GM15510 (cell line): ENCODE measurements around the gene CROCC.

ENCODE experiments used
- POLR2A ChIP-seq: IDR thresholded peaks from 3 replicates; pipeline ENCODE4 v1.6.1; 2011; ENCODE audit warnings: borderline replicate concordance; ENCODE audit not compliant: insufficient read length; ENCODE audit errors: extremely low read depth

The CROCC gene

DNA sequence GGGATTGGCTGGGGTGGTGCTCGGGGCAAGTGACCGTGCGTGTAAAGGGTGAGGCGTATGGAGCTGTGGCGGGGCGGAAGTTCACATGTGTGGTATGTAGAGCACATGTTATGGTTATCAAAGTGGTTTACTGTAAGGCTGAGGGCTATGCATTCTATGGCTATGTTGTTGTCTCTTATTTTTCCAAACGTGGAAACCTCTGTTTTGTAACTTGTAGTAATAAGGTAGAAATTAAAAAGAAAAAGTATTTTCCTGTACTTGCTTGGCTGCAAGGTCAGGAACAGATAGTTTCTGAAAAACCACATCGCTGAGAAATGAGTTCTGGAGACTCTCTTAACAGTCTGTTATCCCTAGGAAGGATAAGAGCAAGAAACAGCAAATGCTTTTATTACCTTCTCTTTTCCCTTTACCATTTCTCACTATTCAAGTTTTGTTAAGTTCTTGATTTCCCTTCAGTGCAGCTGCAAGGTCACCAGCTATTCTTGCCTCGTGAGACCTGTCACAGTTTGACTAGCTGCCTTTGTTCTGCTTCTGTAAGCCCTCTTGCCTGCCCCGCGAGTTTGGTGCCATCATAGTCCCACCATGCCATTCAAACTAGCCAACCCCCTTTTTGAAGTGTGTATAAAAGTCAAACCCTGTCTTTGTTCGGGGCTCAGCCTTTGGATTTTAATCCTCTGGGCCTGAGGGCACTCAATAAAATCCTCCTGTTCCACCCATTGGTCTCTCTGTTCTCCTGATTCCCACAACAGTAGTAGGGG, 16.4 kb upstream of the CROCC start:
- TF ChIP-seq POLR2A = peak; percentile 98

DNA sequence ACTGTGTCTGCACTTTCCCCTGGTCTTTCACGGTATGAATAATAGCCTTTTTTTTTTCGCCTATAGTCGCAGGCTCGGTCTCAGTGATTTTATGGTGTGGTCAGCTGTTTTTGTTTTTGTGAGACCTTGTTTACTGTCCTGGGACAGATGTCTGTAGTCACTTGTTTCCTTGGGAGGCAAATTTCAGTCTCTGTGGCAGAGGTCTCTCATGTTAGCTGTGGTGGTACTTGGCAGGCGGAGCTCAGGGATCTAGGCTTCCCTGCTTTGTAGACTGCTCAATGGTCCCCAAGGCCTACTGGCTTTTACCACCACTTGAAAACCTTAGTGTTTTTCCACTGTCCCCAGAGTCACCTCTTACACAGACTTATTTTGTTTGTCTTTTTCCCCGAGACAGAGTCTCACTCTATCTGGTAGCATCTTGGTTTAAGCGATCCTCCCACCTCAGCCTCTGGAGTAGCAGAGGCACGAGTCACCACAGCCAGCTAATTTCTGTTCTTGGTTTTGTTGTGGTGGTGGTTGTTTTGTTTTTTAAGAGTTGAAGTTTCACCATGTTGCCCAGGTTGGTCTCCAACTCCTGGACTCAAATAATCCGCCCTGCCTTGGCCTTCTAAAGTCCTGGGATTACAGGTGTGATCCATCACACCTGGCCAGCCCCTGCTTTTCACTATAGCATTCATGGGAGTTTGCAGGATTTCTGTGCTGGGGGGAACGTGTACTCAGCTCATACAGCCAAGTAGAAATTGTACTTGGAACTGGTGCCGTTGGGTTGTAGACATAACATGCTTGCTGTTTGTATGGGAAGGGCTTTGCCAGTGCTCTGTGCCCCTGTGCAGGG, 15.6 kb upstream of the CROCC start:
- no peak for TF ChIP-seq POLR2A

DNA sequence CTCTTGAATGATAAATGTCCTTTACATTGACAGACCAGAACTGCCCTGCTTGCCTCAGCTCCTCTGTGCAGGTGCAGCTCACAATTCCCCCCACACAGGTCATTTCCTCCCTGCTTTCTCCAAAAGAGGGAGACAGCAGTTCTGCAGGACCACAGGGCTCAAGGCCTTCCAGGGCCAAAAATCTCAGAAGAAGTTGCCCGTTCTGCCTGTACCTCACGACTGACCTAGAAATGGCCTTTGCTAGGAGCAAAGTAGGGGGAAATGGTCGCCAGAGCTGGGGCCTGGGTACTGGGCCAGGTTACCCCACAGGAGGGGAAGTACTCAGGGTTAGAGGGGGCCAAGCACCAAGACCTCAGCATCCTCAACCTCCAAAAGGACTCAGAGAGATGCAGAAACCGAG, 14.9 kb upstream of the CROCC start:
- TF ChIP-seq POLR2A = no peak

DNA sequence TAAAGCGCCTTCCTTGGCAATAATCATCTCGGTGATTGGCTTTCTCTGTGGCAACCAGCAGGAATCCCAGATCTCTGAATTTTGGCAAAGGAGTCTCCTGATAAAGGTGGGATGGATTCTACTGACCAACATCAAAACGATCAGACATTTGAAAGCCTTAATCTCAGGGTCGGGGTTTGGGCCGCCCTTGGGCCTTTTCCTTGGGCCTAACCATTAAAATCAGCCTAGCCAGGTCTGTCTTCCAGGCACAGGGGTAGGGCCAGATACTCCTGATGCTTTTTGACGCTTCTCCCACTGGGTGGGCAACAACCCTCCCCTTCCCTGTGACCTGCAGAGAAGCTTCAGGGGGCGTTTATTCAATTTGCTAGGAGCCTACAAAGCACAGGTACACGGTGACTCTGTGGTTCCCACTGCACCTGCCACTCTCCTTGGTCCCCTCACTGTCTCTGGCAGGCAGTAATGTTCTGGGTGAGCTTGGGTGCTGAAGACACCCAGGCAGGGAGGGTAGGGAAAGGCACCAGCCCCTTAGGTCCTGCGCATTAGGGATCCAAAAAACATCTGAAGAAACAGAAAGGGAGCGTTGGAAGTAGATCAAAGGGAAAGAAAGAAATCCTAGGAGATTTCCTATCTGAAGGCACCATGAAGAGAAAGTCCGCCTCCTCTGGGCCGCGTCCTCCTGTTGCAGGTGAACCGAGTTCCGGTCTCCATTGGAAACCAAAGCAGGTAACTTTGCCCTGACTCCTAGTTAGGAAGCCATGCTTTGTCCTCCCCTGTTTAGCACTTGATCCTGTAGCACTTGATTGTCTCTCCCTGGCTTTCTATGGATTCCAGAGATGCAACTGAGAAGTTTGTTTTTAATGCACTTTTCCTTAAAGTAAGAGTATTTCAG, 13.6 kb upstream of the CROCC start:
- TF ChIP-seq POLR2A = no peak

DNA sequence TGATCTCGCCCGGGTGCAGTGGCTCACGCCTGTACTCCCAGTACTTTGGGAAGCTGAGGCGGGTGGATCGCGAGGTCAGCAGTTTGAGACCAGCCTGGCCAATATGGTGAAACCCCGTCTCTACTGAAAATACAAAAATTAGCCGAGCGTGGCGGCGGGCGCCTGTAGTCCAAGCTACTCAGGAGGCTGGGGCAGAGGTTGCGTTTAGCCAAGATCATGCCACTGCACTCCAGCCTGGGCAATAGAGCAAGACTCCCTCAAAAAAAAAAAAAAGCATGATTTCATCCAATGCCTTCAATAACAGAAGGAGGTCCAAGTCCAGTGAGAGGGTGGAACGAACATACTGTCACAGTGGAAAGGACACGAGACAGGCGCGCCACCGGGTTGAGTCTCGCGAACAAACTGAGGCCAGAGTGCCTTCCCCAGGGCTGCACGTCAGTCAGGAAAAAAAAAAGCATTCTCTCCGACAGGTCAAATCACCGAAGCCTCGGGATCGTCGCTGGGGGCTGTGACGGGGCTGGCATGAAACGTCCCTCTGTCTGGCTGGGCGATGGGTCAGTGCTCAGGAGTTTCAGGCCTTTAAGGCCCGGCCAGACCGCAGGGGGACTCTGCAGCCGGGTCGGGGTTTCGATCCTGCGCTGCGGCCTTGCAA, 8.4 kb upstream of the CROCC start:
- TF ChIP-seq POLR2A = no peak

DNA sequence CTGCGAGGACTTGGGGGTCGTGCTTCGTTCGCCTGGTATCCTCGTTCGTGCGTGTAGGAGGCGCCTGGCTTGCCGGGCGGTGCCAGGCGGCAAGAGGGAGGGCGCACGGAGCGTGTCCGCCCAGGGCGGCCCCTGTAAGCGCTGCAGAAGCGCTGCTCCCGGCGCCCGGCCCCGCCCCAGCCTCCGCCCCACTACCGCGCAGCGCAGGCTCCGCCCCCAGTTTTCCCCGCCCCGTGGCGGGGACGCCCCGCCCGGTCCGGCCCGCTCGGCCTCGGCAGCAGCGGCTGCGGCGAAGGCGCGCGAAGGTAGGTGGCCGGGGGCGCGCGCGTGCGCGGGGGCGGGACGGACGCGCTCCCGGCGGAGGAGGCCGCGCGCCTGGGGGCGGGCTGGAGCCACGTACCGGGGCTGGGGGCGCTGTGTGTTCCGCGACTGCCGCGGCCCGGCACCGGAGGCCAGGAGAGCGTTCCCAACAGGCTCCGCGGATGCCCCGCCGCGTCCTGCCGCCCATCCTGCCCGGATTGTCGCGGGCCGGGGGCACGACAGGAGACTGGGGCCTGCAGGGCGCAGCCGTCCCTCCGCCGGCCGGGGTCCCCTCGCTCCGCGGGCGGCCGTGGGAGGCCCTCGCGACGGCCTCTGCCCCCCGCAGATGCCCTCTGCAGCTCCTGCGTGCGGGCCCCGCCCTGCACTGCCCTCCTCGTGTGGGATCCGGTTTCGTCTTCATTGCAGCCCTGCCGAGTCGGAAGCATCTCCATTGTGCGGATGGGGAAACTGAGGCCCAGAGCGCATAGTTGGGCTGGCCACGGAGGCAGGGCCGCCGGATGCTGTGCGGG, 7.7 kb upstream of the CROCC start:
- TF ChIP-seq POLR2A = peak; percentile 35

DNA sequence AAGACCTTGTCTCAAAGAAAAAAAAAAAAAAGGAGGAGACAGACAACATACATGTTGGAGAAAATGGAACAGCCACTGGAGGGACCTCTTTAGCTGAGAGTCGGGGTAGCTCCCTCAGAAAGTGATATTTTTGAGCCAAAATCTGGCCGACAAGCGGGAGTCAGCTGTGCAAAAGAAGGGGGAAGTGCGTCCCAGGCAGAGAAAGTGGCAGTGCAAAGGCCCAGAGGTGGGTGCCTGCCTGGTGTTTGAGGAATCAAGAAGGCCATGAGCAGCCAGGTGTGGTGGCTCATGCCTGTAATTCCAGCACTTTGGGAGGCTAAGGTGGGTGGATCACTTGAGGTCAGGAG, 6.1 kb upstream of the CROCC start:
- no peak for TF ChIP-seq POLR2A

DNA sequence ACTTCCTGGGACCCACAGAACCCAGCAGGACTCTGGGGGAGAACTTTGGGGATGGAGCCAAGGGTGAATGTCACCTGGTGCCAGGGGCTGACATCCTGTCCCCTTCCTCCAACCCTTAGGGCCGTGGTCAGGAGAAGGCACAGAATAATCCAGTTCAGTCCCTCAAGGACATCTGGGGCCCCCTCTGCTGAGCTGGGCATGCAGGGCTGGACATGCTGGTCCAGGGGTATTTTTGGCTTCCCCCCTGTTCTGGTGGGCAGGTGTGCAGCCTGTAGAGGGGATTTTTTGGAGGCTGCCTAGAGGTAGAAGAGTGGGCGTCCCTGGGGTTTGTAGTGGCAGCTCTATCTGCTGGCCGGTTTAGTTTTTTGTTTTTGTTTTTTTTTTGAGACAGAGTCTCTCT, 3.4 kb upstream of the CROCC start:
- TF ChIP-seq POLR2A = no peak

DNA sequence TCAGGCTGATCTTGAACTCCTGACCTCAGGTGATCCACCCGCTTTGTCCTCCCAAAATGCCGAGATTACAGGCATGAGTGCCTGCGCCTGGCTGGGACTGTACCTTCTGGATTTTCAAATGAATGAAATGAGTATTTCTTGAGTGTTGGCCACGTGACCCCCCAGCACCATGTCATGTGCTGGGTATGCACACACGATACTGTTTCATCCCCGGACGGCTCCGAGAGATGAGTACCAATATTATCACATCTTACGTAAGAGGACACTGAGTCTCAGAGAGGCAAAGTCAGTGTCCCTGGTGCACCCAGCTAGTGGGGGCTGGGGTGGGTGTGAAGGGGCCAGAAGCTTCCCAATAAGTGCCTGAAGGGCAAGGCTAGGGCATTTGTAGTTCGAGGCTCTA, 780 bp upstream of the CROCC start:
- no peak for TF ChIP-seq POLR2A

DNA sequence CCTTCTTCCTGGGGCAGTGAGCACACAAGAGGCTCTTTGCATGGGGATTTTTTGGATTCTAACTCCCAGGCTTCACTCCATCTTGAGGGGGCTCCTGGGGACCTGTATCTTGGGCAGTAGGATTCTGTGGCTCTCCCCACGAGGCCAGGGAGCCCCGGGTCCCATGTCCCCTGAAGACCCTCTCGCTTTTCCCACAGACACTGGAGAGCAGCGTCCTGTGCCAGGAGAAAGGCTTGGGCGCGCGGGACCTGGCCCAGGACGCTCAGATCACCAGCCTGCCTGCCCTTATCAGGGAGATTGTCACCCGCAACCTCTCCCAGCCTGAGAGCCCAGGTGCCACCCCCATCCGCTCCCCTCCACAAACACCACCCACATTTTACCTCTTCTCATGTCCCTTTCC, 735 bp downstream of the CROCC start:
- TF ChIP-seq POLR2A = no peak

DNA sequence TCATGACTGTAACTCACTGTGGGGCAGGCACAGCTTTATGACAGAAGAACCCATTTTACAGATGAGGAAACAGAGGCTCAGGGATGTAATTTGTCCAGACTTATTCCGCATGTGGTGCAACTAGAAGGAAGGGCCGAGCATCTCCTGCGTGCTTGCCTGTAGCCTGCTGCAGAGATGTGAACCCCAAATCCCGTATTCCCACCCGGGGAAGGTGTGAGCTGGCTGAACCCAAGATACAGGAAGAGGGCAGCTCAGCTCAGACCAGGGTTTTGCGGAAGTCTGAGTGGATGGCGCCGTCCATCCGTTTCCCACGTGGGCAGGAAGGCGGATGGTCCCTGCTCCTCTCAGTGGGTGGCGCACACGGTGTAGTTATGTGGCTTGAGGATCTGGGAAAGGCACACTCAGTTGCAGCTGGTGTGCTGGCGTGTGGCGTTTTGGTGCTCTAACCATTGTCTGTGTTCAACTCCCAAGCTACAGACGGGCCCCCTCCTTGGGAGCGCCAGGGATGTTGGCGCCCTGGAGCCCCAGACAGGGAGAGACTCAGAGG, 1.2 kb downstream of the CROCC start:
- TF ChIP-seq POLR2A = no peak

DNA sequence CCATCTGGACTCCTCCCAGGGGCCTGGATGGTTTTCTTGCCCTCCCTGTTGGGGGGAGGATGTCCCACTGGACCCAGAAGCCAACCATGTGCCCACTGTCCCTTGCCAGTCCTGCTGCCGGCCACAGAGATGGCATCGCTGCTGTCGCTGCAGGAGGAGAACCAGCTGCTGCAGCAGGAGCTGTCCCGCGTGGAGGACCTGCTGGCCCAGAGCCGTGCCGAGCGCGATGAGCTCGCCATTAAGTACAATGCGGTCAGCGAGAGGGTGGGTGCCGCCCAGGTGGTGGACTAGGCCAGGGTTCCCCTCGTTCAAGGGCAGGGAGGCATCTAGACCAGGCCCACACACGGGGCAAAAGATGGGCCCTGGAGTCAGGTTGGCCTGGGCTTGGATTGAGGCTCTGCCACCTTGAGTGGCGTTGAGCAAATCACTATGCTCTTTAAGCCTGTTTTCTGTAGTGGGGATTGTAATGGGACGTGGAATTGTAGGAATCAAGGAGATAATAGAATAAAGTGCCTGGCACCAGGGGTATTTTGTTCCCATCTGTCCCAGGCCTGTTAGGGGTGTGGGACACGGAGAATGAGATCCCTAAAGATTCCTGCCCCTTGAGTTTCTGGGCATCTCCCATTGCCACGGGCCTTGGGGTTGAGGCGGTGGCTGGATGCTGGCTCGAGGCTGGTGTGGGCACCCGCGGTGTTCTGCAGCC, 2.6 kb downstream of the CROCC start:
- TF ChIP-seq POLR2A = no peak

DNA sequence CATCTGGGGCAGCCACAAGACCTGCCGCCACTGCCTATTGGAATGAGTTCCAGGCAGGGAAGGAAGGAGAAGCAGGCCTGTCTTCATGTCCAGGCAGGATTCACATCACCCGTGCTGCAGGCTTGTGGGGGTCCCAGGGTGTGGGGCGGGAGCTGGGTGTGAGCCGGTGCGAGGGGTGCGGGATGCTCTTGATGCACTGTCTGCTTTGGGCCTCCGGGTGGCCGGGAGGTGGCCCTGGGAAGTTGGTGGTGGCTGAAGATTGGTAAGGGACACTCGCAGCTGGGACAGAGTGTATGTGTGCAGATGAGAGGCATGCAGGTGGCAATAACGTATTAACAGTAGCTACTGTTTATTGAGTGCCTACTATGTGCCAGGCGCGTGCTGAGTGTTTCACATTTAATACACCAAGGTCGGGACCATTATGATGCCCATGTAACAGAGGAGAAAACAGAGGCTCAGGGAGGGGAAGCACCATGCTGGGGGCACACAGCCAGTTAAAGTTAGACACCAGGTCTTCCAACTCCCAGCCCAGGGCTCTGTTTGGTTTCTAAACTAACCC, 3.3 kb downstream of the CROCC start:
- TF ChIP-seq POLR2A = no peak
